Esophagus squamous epithelium (tissue), 5 donors: Measurements from ENCODE around the gene EPHX1. TPM values are rescaled to one million over a fixed set of nuclear protein-coding genes. Genes with fewer than 3 reads are reported as not detected.
A peak's percentile ranks its signal among the peaks of the same experiment; 100 is the strongest.

ENCODE experiments used
- DNase-seq: peaks from one replicate; lab custom pipeline; 2025; lab: John Stamatoyannopoulos, UW
- H3K27ac ChIP-seq, 4 donors: fragments of 200-600 bp; sonication (generic); one replicate each; pipeline ENCODE4 v1.5.1; 2016 to 2019; ENCODE audit warnings: mild to moderate bottlenecking in 1 of 4
- H3K27me3 ChIP-seq, 4 donors: fragments of 200-600 bp; sonication (generic); 1 replicate in 3 of 4; 2 replicates in 1 of 4; pipeline versions ENCODE4 v1.5.1 to v1.6.0; 2017 to 2021; ENCODE audit warnings: antibody characterized with exemption in 1 of 4
- H3K36me3 ChIP-seq, 3 donors: fragments of 200-600 bp; sonication (generic); one replicate each; pipeline ENCODE4 v1.5.1; 2016 to 2019
- H3K4me1 ChIP-seq, 3 donors: fragments of 200-600 bp; sonication (generic); one replicate each; pipeline ENCODE4 v1.5.1; 2017 to 2019
- H3K4me3 ChIP-seq, 4 donors: fragments of 200-600 bp; sonication (generic); 1 replicate in 3 of 4; 2 replicates in 1 of 4; pipeline ENCODE4 v1.5.1; 2016 to 2019; ENCODE audit warnings: mild to moderate bottlenecking in 2 of 4, moderate library complexity in 1 of 4
- H3K9me3 ChIP-seq, 3 donors: fragments of 200-600 bp; sonication (generic); one replicate each; pipeline ENCODE4 v1.5.1; 2016 to 2019
- POLR2A ChIP-seq, 4 donors: fragments of 450-650 bp; IDR thresholded peaks; one replicate each; pipeline ENCODE4 v1.6.1; 2017; ENCODE audit warnings: antibody characterized with exemption in 4 of 4, mild to moderate bottlenecking in 4 of 4, moderate library complexity in 3 of 4
- WGBS, 2 donors: methylation state at CpG; one replicate each; pipeline ENCODE4 v1.1.5; 2018; 5-methylcytosine and 5-hydroxymethylcytosine counted together
- intact Hi-C: fragments of 100-400 bp; cut with DNase I; formaldehyde crosslinking; loops from one replicate; pipeline ENCODE4 v1.15.0; 2022
- total RNA-seq, 4 donors: library from RNA; depleted of rRNA; stranded (reverse); fragments of >200 nt; gene quantifications; one replicate each; pipeline ENCODE4 v1.1.0, GENCODE V29; 2016
- TF ChIP-seq, protein P1 (sequence below), 6 experiments: fragments of 450-650 bp in 4 of 6; fragments of 200-600 bp in 2 of 6; sonication (generic) in 2 of 6; IDR thresholded peaks; one replicate each; pipeline ENCODE4 v1.5.1; 2016 to 2019; ENCODE audit warnings: antibody characterized with exemption in 6 of 6, mild to moderate bottlenecking in 4 of 6, moderate library complexity in 4 of 6
- donor health status: DM: yes; HTN: yes; CAD: no.

The EPHX1 gene
- total RNA-seq, 4 donors from 2014 or later, result 78.7 to 237 (median 151) TPM

DNA sequence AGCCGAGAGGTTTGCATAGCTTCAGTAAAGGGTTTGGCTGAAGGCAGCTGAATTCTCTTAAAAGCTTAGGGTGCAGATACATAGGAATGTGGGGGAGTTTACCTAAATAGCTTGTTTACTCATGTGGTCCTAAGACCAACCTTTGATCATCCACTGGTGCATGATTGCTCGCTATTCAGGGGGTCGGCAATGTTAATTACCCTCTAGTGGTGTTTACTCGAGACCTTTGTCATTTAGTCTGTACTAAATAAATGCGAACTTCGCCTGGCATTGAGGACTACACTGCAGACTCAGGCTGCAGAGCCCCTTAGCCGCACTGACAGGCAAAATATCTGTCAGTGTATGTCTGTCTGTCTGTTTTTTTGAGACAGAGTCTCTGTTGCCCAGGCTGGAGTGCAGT, 40.4 kb downstream of the EPHX1 start:
- peaks cover 4 to 40% (median 10%) of the 10 kb centered on the region in 3 donors for H3K4me1 ChIP-seq
- peaks cover 31 to 99% (median 39%) of the 10 kb centered on the region in 3 donors for H3K36me3 ChIP-seq
- H3K27ac ChIP-seq, result no peak overlapping the region

DNA sequence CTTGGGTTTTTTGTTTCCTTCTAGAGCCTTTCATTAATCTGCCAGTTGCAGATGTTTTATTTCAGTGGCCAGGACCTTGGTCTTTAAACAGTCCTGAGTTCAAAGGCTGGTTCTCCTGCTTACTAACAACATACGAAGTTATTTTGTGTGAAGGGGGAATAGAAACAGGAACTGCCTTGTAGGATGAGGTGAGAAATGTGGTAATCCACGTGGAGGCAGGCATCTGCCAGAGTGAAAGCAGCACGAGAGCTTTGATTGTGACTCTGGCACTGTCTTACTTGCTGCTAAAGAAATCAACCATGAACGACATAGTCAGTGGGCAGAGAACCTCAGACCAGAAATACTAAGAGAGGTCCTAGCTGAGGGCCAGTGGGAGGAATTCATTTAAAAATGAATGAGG, 41.9 kb downstream of the EPHX1 start:
- Histone ChIP-seq H3K27me3 (no peaks in the 10 kb centered on the region), H3K9me3 (no peaks in the 10 kb centered on the region), H3K4me3 (no peak overlapping the region), H3K4me1 (peaks cover 0 to 31% (median 5%) of the 10 kb centered on the region in 3 donors), H3K27ac (peak overlapping the region in 1 of 4 donors; percentile 33), H3K36me3 (peaks cover 21 to 99% (median 27%) of the 10 kb centered on the region in 3 donors)
- WGBS, 2 donors, result 43 to 51% methylated on average over 4 of the region's 4 CpGs
- TF ChIP-seq POLR2A (IDR thresholded peaks at IDR 0.05), result no peak
- TF ChIP-seq, protein P1, sequence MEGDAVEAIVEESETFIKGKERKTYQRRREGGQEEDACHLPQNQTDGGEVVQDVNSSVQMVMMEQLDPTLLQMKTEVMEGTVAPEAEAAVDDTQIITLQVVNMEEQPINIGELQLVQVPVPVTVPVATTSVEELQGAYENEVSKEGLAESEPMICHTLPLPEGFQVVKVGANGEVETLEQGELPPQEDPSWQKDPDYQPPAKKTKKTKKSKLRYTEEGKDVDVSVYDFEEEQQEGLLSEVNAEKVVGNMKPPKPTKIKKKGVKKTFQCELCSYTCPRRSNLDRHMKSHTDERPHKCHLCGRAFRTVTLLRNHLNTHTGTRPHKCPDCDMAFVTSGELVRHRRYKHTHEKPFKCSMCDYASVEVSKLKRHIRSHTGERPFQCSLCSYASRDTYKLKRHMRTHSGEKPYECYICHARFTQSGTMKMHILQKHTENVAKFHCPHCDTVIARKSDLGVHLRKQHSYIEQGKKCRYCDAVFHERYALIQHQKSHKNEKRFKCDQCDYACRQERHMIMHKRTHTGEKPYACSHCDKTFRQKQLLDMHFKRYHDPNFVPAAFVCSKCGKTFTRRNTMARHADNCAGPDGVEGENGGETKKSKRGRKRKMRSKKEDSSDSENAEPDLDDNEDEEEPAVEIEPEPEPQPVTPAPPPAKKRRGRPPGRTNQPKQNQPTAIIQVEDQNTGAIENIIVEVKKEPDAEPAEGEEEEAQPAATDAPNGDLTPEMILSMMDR (IDR thresholded peaks at IDR 0.05), result no peak
- intact Hi-C loops, result no loop called here
- no peak for DNase-seq

More for the DNA sequence above, 40.4 kb downstream of the EPHX1 start:
- Histone ChIP-seq H3K4me3 (no peak overlapping the region), H3K27me3 (no peaks in the 10 kb centered on the region), H3K9me3 (no peaks in the 10 kb centered on the region)
- intact Hi-C loops, result no loop called here
- WGBS, 2 donors, result 92 to 94% methylated on average over 7 of the region's 7 CpGs
- TF ChIP-seq, protein P1 (IDR thresholded peaks at IDR 0.05), result no peak
- no peak for TF ChIP-seq POLR2A (IDR thresholded peaks at IDR 0.05)
- DNase-seq, result no peak

DNA sequence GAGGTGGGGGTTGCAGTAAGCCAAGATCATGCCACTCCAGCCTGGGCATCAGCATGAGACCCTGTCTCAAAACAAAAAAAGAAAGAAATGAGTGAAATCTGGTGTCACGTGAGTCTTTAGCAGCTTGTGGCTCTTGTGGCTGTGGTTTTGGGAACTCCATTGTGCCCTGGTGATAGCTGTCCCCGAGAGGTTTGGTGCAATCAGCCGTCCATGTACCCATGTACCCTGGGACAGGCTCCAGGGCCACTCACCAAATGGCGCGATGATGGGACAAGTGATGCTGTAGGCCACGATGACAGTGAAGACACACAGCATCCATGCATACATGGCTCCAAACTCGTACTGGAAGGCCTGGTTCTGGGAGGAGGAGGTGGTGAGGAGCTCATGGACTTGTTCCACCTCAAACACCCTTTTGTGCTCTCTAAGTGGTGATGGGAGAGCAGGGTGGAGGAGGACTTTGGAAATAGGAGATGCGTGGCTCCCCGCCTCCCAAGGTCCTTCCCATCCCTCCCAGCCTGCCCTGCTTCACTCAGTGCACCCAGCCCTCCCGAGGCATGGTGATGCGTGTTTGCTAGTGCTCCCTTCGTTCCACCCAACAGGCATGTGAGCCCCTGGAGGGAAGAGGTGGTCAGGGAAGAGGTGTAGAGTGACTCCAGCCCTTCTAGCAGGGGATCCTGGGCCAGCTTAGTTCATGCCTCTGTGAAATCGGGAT, 42.6 kb downstream of the EPHX1 start:
- DNase-seq, result no peak
- Histone ChIP-seq H3K4me3 (no peak overlapping the region), H3K9me3 (no peaks in the 10 kb centered on the region), H3K27me3 (no peaks in the 10 kb centered on the region), H3K27ac (no peak overlapping the region), H3K36me3 (peaks cover 19 to 97% (median 21%) of the 10 kb centered on the region in 3 donors), H3K4me1 (peaks cover 0 to 28% (median 5%) of the 10 kb centered on the region in 3 donors)
- intact Hi-C loops, result no loop called here
- 81 to 86% methylated on average over 10 to 12 of the region's 13 CpGs for WGBS, 2 donors
- TF ChIP-seq, protein P1 (IDR thresholded peaks at IDR 0.05), result no peak
- TF ChIP-seq POLR2A (IDR thresholded peaks at IDR 0.05), result no peak

DNA sequence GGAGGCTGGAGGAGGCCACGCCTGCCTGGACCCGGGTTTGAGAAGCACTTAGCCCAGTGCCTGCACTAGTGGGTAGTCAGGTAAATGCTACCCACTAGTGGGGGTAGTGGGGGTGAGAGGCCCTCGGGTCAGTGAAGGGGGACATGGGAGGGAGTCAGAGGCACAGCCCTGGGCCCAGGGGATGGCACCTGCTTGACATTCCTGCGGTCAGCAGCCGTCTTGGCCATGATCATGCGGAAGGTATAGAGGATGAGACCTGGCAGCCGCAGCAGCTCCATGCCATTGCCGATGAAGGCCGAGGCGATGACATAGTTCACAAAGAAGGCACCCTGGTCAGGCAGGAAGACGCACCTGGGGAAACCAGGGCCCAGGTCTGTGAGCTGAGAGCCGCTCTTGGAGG, 43.5 kb downstream of the EPHX1 start:
- Histone ChIP-seq H3K4me3 (no peak overlapping the region), H3K27me3 (no peaks in the 10 kb centered on the region), H3K4me1 (peaks cover 0 to 20% (median 5%) of the 10 kb centered on the region in 3 donors), H3K27ac (no peak overlapping the region), H3K36me3 (peaks cover 16 to 95% (median 21%) of the 10 kb centered on the region in 3 donors), H3K9me3 (no peaks in the 10 kb centered on the region)
- no peak for TF ChIP-seq POLR2A (IDR thresholded peaks at IDR 0.05)
- TF ChIP-seq, protein P1 (IDR thresholded peaks at IDR 0.05), result no peak
- no peak for DNase-seq
- 86 to 88% methylated on average over 6 to 8 of the region's 12 CpGs for WGBS, 2 donors
- intact Hi-C loops, result no loop called here

DNA sequence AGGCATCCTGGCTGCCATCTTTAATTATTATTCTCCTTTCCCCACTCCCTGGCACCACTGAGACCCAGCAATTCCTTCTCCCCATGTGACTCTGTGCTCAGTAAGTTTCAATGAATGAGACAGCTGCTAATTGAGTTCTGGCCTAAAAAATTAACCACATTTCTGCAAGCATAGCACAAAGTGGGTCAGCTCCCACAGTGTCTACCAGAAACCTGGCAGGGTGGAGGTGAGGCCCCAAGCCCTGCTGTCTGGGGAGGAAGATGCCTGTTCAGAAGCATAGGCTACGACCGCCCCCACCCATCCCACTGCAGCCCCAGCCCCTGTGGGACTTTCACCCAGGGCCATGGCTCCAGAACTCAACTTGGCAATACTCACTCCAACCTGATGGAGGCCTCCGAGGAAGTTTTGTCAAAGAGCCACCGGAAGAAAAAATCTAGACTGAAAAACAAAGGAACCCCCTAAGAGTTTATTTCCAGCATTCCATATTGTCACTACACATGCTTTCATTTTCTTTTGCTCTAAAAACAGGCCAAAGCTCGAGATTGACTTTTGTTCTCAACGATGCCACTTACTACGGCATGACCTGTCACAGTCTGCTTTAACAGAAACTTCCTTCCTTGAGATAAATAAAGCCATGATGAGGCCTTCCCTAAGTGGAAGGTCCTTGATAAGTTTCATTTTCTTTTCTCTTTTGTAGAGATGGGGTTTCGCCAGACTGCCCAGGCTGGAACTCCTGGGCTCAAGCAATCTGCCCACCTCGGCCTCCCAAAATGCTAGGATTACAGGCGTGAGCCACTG, 45.8 kb downstream of the EPHX1 start:
- H3K9me3 ChIP-seq, result no peaks in the 10 kb centered on the region
- 79 to 83% methylated on average over 8 to 10 of the region's 10 CpGs for WGBS, 2 donors
- peaks cover 0 to 5% (median 0%) of the 10 kb centered on the region in 3 donors for H3K4me1 ChIP-seq
- no peak overlapping the region for H3K4me3 ChIP-seq
- no peak overlapping the region for H3K27ac ChIP-seq
- no peaks in the 10 kb centered on the region for H3K27me3 ChIP-seq
- intact Hi-C loops, result no loop called here
- no peak for TF ChIP-seq POLR2A (IDR thresholded peaks at IDR 0.05)
- TF ChIP-seq, protein P1 (IDR thresholded peaks at IDR 0.05), result no peak
- DNase-seq, result no peak
- H3K36me3 ChIP-seq, result peaks cover 20 to 96% (median 21%) of the 10 kb centered on the region in 3 donors
